ENCODE results near the gene SKOR1.

GRCh38 chr15:67824197-67824968 is 926 bp upstream of the SKOR1 start:
- TF ChIP-seq HMG20B (CRISPR knock-in tag; conservative IDR thresholded peaks at IDR 0.05) (no peak), ZNF558 (CRISPR knock-in tag; IDR thresholded peaks at IDR 0.05; ENCODE audit: borderline replicate concordance) (no peak)

Measured in HepG2 (cell line).